Activated naive CD4-positive, alpha-beta T cell (primary cell): Measurements from ENCODE around the gene SIT1.
"Not testable (repeated sequence)": the region's sequence is repeated elsewhere in the genome, so short reads cannot be mapped to it uniquely, and the experiment has no call there.

ENCODE experiments used
- DNase-seq, 4 experiments: peaks; one replicate each; lab custom pipeline; 2025; lab: John Stamatoyannopoulos, UW

The SIT1 gene

GRCh38 chr9:35637427-35637955 is 13.2 kb downstream of the SIT1 start:
- not testable (repeated sequence) for DNase-seq

- not testable (repeated sequence) for DNase-seq
Observed at GRCh38 chr9:35636877-35637246, 13.9 kb downstream of the SIT1 start.

GRCh38 chr9:35636135-35636876 is 14.4 kb downstream of the SIT1 start:
- no peak for DNase-seq

GRCh38 chr9:35635730-35636129 is 15.0 kb downstream of the SIT1 start:
- DNase-seq = no peak

GRCh38 chr9:35629597-35629996 is 21.1 kb downstream of the SIT1 start:
- no peak for DNase-seq

- DNase-seq = no peak
Observed at GRCh38 chr9:35628389-35628991, 22.2 kb downstream of the SIT1 start.

GRCh38 chr9:35627575-35627974 is 23.2 kb downstream of the SIT1 start:
- DNase-seq = no peak

GRCh38 chr9:35619800-35620158 is 31.0 kb downstream of the SIT1 start:
- DNase-seq = no peak

GRCh38 chr9:35618854-35619799 is 31.6 kb downstream of the SIT1 start:
- no peak for DNase-seq

GRCh38 chr9:35618325-35618727 is 32.4 kb downstream of the SIT1 start, which contains the start of gene CD72:
CD72 (minus strand) TSS chr9:35618413; CDS start chr9:35618303, 110 bp downstream.
- DNase-seq = no peak

GRCh38 chr9:35617548-35617947 is 33.2 kb downstream of the SIT1 start:
- no peak for DNase-seq

- DNase-seq = peak in 3 of 4 experiments; percentile 46 to 61 (median 46)
Observed at GRCh38 chr9:35616681-35617459, 33.9 kb downstream of the SIT1 start.

- DNase-seq = no peak
Observed at GRCh38 chr9:35615981-35616680, 34.6 kb downstream of the SIT1 start.

- no peak for DNase-seq
Observed at GRCh38 chr9:35612843-35613242, 37.9 kb downstream of the SIT1 start.

GRCh38 chr9:35612066-35612465 is 38.7 kb downstream of the SIT1 start:
- DNase-seq = not testable (repeated sequence)

- peak in 2 of 4 experiments; percentile 25 to 43 for DNase-seq
Observed at GRCh38 chr9:35611230-35611797, 39.4 kb downstream of the SIT1 start.

- no peak for DNase-seq
Observed at GRCh38 chr9:35609820-35610163, 40.9 kb downstream of the SIT1 start.

- DNase-seq = no peak
Observed at GRCh38 chr9:35609001-35609819, 41.5 kb downstream of the SIT1 start.

GRCh38 chr9:35608221-35608620 is 42.5 kb downstream of the SIT1 start:
- no peak for DNase-seq

GRCh38 chr9:35606726-35607125 is 44.0 kb downstream of the SIT1 start:
- no peak for DNase-seq
